RWPE2 (cell line): ENCODE results near the gene FHIT.
A peak's percentile ranks its signal among the peaks of the same experiment; 100 is the strongest.

ENCODE experiments used
- ATAC-seq: fragments of 200-7000 bp; cut with Tn5 transposase; 3 replicates; pipeline ENCODE4 v1.9.1; 2021; ENCODE audit warnings: low read depth
- DNase-seq: peaks from one replicate; pipeline ENCODE4 v3.0.0-alpha.2; 2020; ENCODE audit warnings: low spot score
- H3K27ac ChIP-seq: fragments of 450-650 bp; 2 replicates; pipeline ENCODE4 v1.5.1; 2017; ENCODE audit warnings: mild to moderate bottlenecking; ENCODE audit not compliant: poor library complexity, severe bottlenecking
- H3K27me3 ChIP-seq: fragments of 250-450 bp; sonication (Bioruptor Pico); 2 replicates; pipeline ENCODE4 v1.5.1; 2021; ENCODE audit warnings: mild to moderate bottlenecking, moderate library complexity; ENCODE audit not compliant: insufficient read depth, poor library complexity, severe bottlenecking
- H3K36me3 ChIP-seq: fragments of 250-450 bp; sonication (Bioruptor Pico); 2 replicates; pipeline ENCODE4 v1.5.1; 2020; ENCODE audit warnings: low read depth, mild to moderate bottlenecking, moderate library complexity
- H3K4me1 ChIP-seq: fragments of 250-450 bp; sonication (Bioruptor Pico); 2 replicates; pipeline ENCODE4 v1.5.1; 2021; ENCODE audit warnings: mild to moderate bottlenecking, moderate library complexity; ENCODE audit not compliant: insufficient read depth, poor library complexity, severe bottlenecking
- H3K4me3 ChIP-seq: fragments of 250-450 bp; sonication (Bioruptor Pico); 2 replicates; pipeline ENCODE4 v1.5.1; 2021; ENCODE audit warnings: mild to moderate bottlenecking, moderate library complexity; ENCODE audit not compliant: severe bottlenecking
- H3K9me3 ChIP-seq: fragments of 250-450 bp; sonication (Bioruptor Pico); 2 replicates; pipeline ENCODE4 v1.5.1; 2021; ENCODE audit warnings: mild to moderate bottlenecking, moderate library complexity; ENCODE audit not compliant: severe bottlenecking
- TF ChIP-seq, protein P1 (sequence below): fragments of 450-650 bp; IDR thresholded peaks from one replicate; pipeline ENCODE4 v1.5.1; 2017; ENCODE audit warnings: mild to moderate bottlenecking, moderate library complexity; ENCODE audit not compliant: poor library complexity, severe bottlenecking

FHIT gene

DNA sequence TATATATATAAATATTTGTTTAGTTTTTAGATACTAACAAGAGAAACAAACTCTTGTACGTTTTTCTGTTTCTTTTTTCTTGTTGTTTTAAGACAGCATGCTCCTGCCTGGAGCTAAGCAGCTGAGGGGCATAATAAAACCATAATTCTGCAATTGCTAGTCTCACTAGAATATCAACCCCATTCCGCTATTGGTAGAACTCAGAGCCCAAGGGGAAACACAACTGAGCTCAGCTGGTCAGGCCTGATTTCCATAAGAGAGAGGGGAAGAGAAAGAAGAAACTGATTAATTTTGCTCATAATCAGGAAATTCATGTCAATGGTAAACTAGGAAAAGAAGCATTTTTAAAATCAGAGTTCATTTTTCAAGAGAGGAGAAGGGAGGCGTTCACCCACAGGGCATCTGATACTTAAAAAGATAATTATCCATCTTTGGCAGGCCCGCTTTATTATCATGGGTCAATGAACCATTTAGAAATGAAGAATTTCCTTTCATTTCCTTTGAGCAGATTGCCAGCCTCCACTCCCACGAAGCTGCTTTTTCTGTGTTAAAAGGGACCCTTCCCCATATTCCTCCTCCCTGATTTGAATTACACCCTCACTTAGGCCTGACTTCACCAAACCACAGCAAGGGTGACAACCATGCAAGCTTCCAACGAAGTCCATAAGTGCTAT lies 1236.1 kb downstream of the FHIT start:
- TF ChIP-seq, protein P1, sequence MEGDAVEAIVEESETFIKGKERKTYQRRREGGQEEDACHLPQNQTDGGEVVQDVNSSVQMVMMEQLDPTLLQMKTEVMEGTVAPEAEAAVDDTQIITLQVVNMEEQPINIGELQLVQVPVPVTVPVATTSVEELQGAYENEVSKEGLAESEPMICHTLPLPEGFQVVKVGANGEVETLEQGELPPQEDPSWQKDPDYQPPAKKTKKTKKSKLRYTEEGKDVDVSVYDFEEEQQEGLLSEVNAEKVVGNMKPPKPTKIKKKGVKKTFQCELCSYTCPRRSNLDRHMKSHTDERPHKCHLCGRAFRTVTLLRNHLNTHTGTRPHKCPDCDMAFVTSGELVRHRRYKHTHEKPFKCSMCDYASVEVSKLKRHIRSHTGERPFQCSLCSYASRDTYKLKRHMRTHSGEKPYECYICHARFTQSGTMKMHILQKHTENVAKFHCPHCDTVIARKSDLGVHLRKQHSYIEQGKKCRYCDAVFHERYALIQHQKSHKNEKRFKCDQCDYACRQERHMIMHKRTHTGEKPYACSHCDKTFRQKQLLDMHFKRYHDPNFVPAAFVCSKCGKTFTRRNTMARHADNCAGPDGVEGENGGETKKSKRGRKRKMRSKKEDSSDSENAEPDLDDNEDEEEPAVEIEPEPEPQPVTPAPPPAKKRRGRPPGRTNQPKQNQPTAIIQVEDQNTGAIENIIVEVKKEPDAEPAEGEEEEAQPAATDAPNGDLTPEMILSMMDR, result no peak
- no peak for DNase-seq
- no peak overlapping the region for H3K4me3 ChIP-seq
- ATAC-seq, result no peak
- H3K36me3 ChIP-seq, result no peaks in the 10 kb centered on the region
- H3K27ac ChIP-seq, result no peak overlapping the region
- H3K27me3 ChIP-seq, result peaks cover 6% of the 10 kb centered on the region
- H3K9me3 ChIP-seq, result no peaks in the 10 kb centered on the region
- no peaks in the 10 kb centered on the region for H3K4me1 ChIP-seq

DNA sequence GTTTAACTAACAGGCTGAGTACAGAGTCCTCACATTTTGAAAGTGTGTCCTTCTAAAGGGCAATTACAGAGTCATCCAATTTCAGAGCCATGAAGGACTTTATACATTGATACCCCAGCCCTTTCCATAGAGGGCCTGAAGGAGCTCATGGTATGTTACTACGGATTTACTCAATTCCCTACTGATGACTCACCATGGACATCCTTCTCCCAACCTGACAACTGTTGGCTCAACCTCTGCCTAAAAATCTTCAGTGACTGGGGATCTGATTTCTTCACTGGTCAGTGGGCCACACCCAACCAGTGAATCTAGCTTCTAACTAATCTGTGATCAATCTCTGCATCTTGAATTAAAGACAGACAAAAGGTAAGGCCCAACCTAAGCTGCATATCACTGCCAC lies 1238.0 kb downstream of the FHIT start:
- no peak overlapping the region for H3K4me3 ChIP-seq
- H3K27me3 ChIP-seq, result peaks cover 12% of the 10 kb centered on the region
- H3K4me1 ChIP-seq, result no peaks in the 10 kb centered on the region
- TF ChIP-seq, protein P1, result no peak
- no peaks in the 10 kb centered on the region for H3K36me3 ChIP-seq
- no peaks in the 10 kb centered on the region for H3K9me3 ChIP-seq
- ATAC-seq, result no peak
- DNase-seq, result no peak
- no peak overlapping the region for H3K27ac ChIP-seq

DNA sequence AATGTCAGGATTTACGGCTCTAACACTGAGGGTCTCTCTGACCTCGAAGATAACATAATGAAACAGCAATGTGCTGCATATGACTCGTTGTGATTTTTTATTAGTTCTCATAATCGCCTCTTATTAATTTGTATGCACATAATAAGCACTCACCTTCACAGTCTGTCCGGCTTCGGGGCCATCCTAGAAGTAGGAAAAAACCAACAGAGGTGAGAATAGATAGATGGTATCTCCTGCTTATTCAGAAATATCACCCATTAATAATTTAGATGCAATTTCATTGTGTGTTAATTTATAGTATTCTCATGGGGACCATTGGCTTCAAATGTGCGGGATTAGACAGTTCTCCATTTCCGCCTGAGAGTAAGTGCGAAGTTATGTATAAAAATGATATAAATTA lies 1240.0 kb downstream of the FHIT start:
- H3K9me3 ChIP-seq, result no peaks in the 10 kb centered on the region
- H3K4me1 ChIP-seq, result no peaks in the 10 kb centered on the region
- no peak overlapping the region for H3K27ac ChIP-seq
- ATAC-seq (no peak), DNase-seq (no peak)
- no peaks in the 10 kb centered on the region for H3K36me3 ChIP-seq
- TF ChIP-seq, protein P1, result no peak
- peaks cover 12% of the 10 kb centered on the region for H3K27me3 ChIP-seq
- no peak overlapping the region for H3K4me3 ChIP-seq

DNA sequence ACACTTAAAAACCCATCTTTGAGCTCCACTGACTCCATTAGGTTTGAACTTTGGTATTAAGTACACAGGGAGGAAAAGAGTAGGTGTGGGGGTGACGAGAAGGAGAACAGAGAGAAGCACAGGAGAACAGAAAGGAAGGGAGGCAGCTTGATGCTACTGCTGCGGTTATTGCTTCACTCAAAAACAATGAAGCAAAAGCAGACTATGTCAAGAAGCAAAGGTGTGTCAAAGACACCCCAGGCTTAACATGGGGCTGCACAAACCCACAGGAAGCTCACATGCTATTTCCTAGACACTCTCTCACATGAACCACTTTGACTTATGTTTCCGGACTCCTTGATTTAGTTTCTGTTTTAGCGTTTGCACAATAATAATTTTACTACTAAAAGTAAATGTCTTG lies 1240.5 kb downstream of the FHIT start:
- TF ChIP-seq, protein P1, result no peak
- Histone ChIP-seq H3K27ac (no peak overlapping the region), H3K4me1 (no peaks in the 10 kb centered on the region), H3K4me3 (no peak overlapping the region), H3K36me3 (no peaks in the 10 kb centered on the region), H3K9me3 (no peaks in the 10 kb centered on the region), H3K27me3 (peaks cover 12% of the 10 kb centered on the region)
- peak; percentile 41; the same call in 1 of the 3 replicates for ATAC-seq
- DNase-seq, result no peak

DNA sequence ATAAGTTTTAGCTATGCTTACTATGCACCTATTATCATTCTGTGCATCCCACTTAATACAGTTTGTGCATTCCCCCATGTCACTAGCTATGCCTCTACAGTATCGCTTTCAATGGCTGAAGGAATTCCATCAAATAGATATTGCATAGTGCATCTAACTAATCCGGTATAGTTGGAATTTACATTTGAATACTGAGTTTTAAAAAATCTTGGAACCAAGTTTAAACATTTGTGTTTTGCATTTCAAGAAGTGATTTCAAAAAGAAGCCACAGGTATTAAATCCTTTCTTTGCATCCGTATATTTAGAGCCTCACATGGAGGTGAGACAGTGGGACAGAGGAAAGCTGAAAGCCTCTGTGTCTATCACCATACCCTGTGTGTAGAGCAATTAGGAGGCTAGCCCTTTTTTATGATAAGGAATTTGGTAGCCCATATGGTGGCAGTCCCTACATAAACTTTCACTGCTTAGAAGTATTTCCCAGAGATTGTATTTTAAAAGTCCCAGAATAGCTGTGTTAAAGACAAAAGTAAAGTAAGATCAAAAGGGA lies 1241.2 kb downstream of the FHIT start:
- DNase-seq, result no peak
- H3K9me3 ChIP-seq, result no peaks in the 10 kb centered on the region
- no peaks in the 10 kb centered on the region for H3K4me1 ChIP-seq
- no peak overlapping the region for H3K4me3 ChIP-seq
- TF ChIP-seq, protein P1, result no peak
- peaks cover 12% of the 10 kb centered on the region for H3K27me3 ChIP-seq
- H3K27ac ChIP-seq, result no peak overlapping the region
- no peak for ATAC-seq
- H3K36me3 ChIP-seq, result no peaks in the 10 kb centered on the region
